ENCODE measurements around the gene CSNK1G3. TPM values are rescaled to one million over a fixed set of nuclear protein-coding genes. Genes with fewer than 3 reads are reported as not detected.

The CSNK1G3 gene
- total and polyA plus RNA-seq, 8 donors, result 12.9 to 151 (median 20.3) TPM

DNA sequence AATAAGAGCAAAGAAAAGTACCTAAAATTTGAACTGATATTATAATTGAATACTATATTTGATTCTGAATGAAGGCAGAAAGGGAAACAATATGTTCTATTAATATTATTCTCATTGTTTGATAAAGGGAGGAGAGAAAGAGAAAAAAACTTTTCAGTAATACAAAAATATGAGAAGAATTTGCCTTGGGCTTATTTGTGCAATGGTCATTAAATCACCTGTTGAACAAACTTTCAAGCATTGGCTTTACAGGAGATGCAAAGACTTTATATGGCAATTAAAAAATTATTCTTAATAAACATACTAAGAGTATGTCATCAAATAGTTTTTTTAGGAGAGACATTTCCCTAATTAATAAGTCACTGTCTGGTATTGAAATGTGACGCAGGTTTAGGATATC, 85.0 kb downstream of the CSNK1G3 start:
- peaks cover 0 to 28% (median 26%) of the 10 kb centered on the region in 4 donors for H3K36me3 ChIP-seq

GRCh38 chr5:123598028-123598689, 86.2 kb downstream of the CSNK1G3 start:
- Histone ChIP-seq H3K9me3 (no peaks in the 10 kb centered on the region), H3K27ac (no peak overlapping the region), H3K36me3 (peaks cover 0 to 31% (median 19%) of the 10 kb centered on the region in 4 donors), H3K27me3 (no peaks in the 10 kb centered on the region), H3K4me1 (no peaks in the 10 kb centered on the region), H3K4me3 (no peak overlapping the region)
- intact Hi-C loops (cut with DNase I; ENCODE audit: low total_unique reads), result no loop called here
- TF ChIP-seq, protein P1, sequence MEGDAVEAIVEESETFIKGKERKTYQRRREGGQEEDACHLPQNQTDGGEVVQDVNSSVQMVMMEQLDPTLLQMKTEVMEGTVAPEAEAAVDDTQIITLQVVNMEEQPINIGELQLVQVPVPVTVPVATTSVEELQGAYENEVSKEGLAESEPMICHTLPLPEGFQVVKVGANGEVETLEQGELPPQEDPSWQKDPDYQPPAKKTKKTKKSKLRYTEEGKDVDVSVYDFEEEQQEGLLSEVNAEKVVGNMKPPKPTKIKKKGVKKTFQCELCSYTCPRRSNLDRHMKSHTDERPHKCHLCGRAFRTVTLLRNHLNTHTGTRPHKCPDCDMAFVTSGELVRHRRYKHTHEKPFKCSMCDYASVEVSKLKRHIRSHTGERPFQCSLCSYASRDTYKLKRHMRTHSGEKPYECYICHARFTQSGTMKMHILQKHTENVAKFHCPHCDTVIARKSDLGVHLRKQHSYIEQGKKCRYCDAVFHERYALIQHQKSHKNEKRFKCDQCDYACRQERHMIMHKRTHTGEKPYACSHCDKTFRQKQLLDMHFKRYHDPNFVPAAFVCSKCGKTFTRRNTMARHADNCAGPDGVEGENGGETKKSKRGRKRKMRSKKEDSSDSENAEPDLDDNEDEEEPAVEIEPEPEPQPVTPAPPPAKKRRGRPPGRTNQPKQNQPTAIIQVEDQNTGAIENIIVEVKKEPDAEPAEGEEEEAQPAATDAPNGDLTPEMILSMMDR (IDR thresholded peaks at IDR 0.05), result no peak
- no peak for TF ChIP-seq EP300 (IDR thresholded peaks at IDR 0.05)
- no peak for TF ChIP-seq POLR2A (IDR thresholded peaks at IDR 0.05)
- TF ChIP-seq POLR2AphosphoS5 (IDR thresholded peaks at IDR 0.05), result no peak
- no peak for DNase-seq
- 88 to 96% (median 91%) methylated on average over 5 of the region's 5 CpGs for WGBS, 5 donors

More for the DNA sequence above, 85.0 kb downstream of the CSNK1G3 start:
- Histone ChIP-seq H3K4me3 (no peak overlapping the region), H3K27me3 (no peaks in the 10 kb centered on the region), H3K9me3 (no peaks in the 10 kb centered on the region), H3K4me1 (no peaks in the 10 kb centered on the region), H3K27ac (no peak overlapping the region)
- WGBS, 5 donors, result 97 to 100% (median 98%) methylated on average over 1 of the region's 1 CpG
- DNase-seq, result no peak
- intact Hi-C loops (cut with DNase I; ENCODE audit: low total_unique reads), result no loop called here
- TF ChIP-seq EP300 (IDR thresholded peaks at IDR 0.05) (no peak), POLR2AphosphoS5 (IDR thresholded peaks at IDR 0.05) (no peak), POLR2A (IDR thresholded peaks at IDR 0.05) (no peak)
- TF ChIP-seq, protein P1 (IDR thresholded peaks at IDR 0.05), result no peak

- Histone ChIP-seq H3K27me3 (no peaks in the 10 kb centered on the region), H3K36me3 (peaks cover 0 to 28% (median 13%) of the 10 kb centered on the region in 4 donors), H3K4me3 (no peak overlapping the region), H3K4me1 (no peaks in the 10 kb centered on the region), H3K9me3 (no peaks in the 10 kb centered on the region), H3K27ac (no peak overlapping the region)
- WGBS, 5 donors, result 67 to 84% (median 72%) methylated on average over 2 of the region's 2 CpGs
- DNase-seq, result no peak
- TF ChIP-seq, protein P1 (IDR thresholded peaks at IDR 0.05), result no peak
- intact Hi-C loops (cut with DNase I; ENCODE audit: low total_unique reads), result no loop called here
Observed at GRCh38 chr5:123599171-123599570, 87.2 kb downstream of the CSNK1G3 start.

DNA sequence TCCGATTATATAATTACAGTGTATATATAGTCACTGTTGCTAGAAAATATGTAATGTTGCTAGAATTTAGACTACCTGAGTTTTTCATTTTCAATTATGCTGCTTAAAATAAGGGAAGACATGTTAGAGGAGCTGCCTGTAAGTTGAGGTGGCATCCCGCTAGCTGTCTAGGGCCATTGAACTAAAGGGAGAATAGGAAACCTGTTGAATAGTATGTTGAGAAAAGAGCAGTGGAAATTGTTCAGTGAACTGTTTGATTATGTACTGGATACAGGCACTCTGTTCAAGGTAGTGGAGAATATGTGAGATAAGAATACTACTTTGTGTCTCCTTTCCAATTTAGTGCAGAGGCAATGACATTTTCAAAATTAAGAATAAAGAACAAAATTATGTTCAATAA, 89.6 kb downstream of the CSNK1G3 start:
- 96 to 99% (median 97%) methylated on average over 2 of the region's 2 CpGs for WGBS, 5 donors
- intact Hi-C loops (cut with DNase I; ENCODE audit: low total_unique reads), result no loop called here
- TF ChIP-seq POLR2A (IDR thresholded peaks at IDR 0.05), result no peak
- TF ChIP-seq, protein P1 (IDR thresholded peaks at IDR 0.05), result no peak
- TF ChIP-seq POLR2AphosphoS5 (IDR thresholded peaks at IDR 0.05), result no peak
- no peak for TF ChIP-seq EP300 (IDR thresholded peaks at IDR 0.05)

More for the DNA sequence above, 89.6 kb downstream of the CSNK1G3 start:
- H3K27me3 ChIP-seq, result no peaks in the 10 kb centered on the region
- peaks cover 0 to 24% (median 11%) of the 10 kb centered on the region in 4 donors for H3K36me3 ChIP-seq
- no peak for DNase-seq
- H3K9me3 ChIP-seq, result no peaks in the 10 kb centered on the region
- no peak overlapping the region for H3K4me3 ChIP-seq
- H3K27ac ChIP-seq, result no peak overlapping the region
- H3K4me1 ChIP-seq, result no peaks in the 10 kb centered on the region
